ENCODE data around the gene F3. TPM values are rescaled to one million over a fixed set of nuclear protein-coding genes. Genes with fewer than 3 reads are reported as not detected.

Gene F3
- total and polyA plus RNA-seq, 2 of the 13 experiments (the other 11 are each of a cell fraction or from before 2014, with no cell fraction given): 5.8 to 9.0 TPM

GRCh38 chr1:94530373-94530878, 11.1 kb downstream of the F3 start:
- Histone ChIP-seq H4K20me1 (ENCODE audit: insufficient read depth, low read length) (no peaks in the 10 kb centered on the region), H3K9ac (ENCODE audit: insufficient read depth, low read depth, low read length) (no peak overlapping the region), H3K36me3 (replicated peaks in 1 of 2; ENCODE audit: control insufficient read depth in 1 of 2, insufficient read depth in 2 of 2, low read length in 2 of 2) (peaks cover 5 to 20% of the 10 kb centered on the region in 2 experiments), H3K79me2 (ENCODE audit: insufficient read depth, low read length) (no peaks in the 10 kb centered on the region), H3K27ac (ENCODE audit: extremely low read length, insufficient read depth, low read length) (no peak overlapping the region), H3K4me3 (replicated peaks in 1 of 3; ENCODE audit: insufficient read depth in 1 of 3, low read depth in 2 of 3, low read length in 3 of 3) (no peak overlapping the region), H3K4me2 (ENCODE audit: low read depth, low read length) (no peak overlapping the region), H2AFZ (ENCODE audit: low read length) (no peak overlapping the region), H3K9me3 (ENCODE audit: low read length) (no peaks in the 10 kb centered on the region), H3K4me1 (ENCODE audit: insufficient read depth, low read length) (peaks cover 4% of the 10 kb centered on the region), H3K27me3 (ENCODE audit: control insufficient read depth in 1 of 2, insufficient read depth in 2 of 2, low read length in 2 of 2) (no peaks in the 10 kb centered on the region)
- ChIA-PET CTCF (ENCODE audit: low intra/inter-chr PET ratio, low total read pairs) (no interaction called here), POLR2A (no interaction called here)
- no peak for TF ChIP-seq ZNF580 (CRISPR knock-in tag; IDR thresholded peaks at IDR 0.05; ENCODE audit: borderline replicate concordance, low read depth)
- TF ChIP-seq ZNF629 (CRISPR knock-in tag; conservative IDR thresholded peaks at IDR 0.05): no peak
- no peak for TF ChIP-seq KLF15 (CRISPR knock-in tag; IDR thresholded peaks at IDR 0.05; ENCODE audit: borderline replicate concordance)
- no peak for TF ChIP-seq ETV6 (CRISPR knock-in tag; conservative IDR thresholded peaks at IDR 0.05)
- no peak for TF ChIP-seq MATR3 (CRISPR knock-in tag; IDR thresholded peaks at IDR 0.05)
- TF ChIP-seq ZNF143 (CRISPR knock-in tag; IDR thresholded peaks at IDR 0.05): no peak
- TF ChIP-seq ZNF329 (CRISPR knock-in tag; IDR thresholded peaks at IDR 0.05; ENCODE audit: low read depth): no peak
- TF ChIP-seq BCL6 (CRISPR knock-in tag; IDR thresholded peaks at IDR 0.05): no peak
- no peak for TF ChIP-seq ZFP41 (CRISPR knock-in tag; IDR thresholded peaks at IDR 0.05; ENCODE audit: borderline replicate concordance)
- no peak for TF ChIP-seq HCFC1 (IDR thresholded peaks at IDR 0.05; ENCODE audit: low read depth, low read length)
- TF ChIP-seq ZNF570 (CRISPR knock-in tag; IDR thresholded peaks at IDR 0.05; ENCODE audit: borderline replicate concordance): no peak
- TF ChIP-seq JUN (CRISPR knock-in tag; IDR thresholded peaks at IDR 0.05): no peak
- no peak for TF ChIP-seq ZNF703 (CRISPR knock-in tag; IDR thresholded peaks at IDR 0.05; ENCODE audit: borderline replicate concordance)
- no peak for FAIRE-seq
- no peak for ATAC-seq
- intact Hi-C loops (cut with micrococcal nuclease; ENCODE audit: unreplicated experiment): no loop called here
- in situ Hi-C loops (cut with HindIII; ENCODE audit: extremely low pct_ligation_motif_present, low pct_unique_long_range_greater_than_20kb): loop anchor here (25.0 kb wide), 1 partner anchor 507 kb away; no protein-coding TSS in a partner anchor
- 88% methylated on average over 4 of the region's 4 CpGs for WGBS (ENCODE audit: low lambda C conversion rate)
- no peak for DNase-seq (ENCODE audit: low spot score)
- no TSS peak for BruUV-seq (replicated peaks)
